GM19239 (cell line): Measurements from ENCODE around the gene UBC.
"Not testable (repeated sequence)": the region's sequence is repeated elsewhere in the genome, so short reads cannot be mapped to it uniquely, and the experiment has no call there.

ENCODE experiments used
- DNase-seq: peaks from one replicate; pipeline ENCODE4 v3.0.0; 2011; ENCODE audit warnings: low spot score; ENCODE audit not compliant: insufficient read length
- FAIRE-seq: peaks from 2 replicates; lab custom pipeline; 2011; peaks lifted over from hg19 to GRCh38; lab: Jason Lieb, UNC

The UBC gene

DNA sequence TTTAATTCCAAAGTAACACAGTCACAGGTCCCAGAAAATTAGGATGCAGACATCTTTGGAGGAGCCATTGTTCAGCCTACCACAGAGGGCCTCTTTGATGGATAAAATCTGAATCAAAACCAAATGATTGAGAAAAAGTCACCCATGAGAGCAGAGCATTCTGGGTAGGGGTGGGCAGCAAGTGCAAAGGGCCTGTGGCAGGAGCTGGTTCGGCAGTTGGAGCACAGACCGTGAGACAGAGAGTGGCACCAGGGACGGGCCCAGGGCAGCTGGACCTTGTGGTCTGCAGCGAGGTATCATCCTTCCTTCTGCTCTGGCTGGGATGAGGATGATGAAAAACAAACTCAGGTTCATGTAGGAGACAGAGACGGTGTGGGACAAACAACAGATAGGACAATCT, 18.0 kb downstream of the UBC start:
- DNase-seq (no peak), FAIRE-seq (no peak)

DNA sequence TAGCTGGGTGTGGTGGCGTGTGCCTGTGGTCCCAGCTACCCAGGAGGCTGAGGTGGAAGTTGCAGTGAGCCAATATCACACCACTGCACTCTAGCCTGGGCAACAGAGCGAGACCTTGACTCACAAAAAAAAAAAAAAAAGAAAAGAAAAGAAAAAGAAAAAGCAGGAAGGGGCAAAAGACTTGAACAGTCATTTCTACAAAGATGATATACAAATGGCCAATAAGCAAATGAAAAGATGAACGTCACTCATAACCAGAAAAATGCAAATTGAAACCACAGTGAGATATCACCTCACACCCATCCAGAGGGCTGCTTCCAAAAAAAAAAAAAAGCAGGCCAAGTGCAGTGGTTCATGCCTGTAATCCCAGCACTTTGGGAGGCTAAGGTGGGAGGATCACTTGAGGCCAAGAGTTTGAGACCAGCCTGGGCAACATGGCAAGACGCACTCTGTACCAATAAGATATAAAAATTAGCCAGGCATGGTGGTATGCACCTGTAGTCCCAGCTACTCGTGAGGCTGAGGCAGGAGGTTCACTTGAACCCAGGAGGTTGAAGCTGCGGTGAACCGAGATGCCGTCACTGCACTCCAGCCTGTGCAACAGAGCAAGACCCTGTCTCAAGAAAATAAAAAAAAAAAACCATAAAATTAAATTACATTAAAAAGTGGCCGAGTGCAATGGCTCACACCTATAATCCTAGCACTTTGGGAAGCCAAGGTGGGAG, 20.5 kb downstream of the UBC start:
- FAIRE-seq (no peak), DNase-seq (no peak)

DNA sequence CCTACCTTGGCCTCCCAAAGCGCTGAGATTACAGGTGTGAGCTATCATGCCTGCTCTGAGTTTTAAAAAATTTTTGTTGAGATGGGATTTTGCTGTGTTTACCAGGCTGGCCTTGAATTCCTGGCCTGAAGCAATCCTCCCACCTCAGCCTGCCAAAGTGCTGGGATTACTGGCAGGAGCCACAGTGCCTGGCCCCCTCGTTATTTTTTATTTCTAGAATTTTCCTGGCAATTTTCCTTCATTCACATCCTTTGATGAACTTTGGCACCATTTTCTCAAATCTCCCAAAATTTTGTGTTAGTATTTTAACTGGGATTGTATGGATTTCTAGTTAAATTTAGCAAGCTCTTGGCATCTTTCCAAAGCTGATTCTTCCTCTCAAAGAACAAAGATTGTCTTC, 26.2 kb downstream of the UBC start:
- DNase-seq: no peak
- no peak for FAIRE-seq

DNA sequence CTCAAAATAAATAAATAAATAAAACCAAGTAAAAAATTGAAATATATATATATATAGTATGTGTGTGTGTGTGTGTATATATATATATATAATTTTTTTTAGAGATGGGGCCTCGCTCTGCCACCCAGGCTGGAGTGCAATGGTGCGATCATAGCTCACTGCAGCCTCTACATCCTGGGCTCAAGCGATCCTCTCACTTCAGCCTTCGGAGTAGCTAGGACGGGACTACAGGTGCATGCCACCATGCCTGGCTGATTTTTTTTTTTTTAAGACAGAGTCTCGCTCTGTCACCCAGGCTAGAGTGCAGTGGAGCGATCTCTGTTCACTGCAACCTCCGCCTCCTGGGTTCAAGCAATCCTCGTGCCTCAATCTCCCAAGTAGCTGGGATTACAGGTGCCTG, 26.7 kb downstream of the UBC start:
- not testable (repeated sequence) for DNase-seq, FAIRE-seq

DNA sequence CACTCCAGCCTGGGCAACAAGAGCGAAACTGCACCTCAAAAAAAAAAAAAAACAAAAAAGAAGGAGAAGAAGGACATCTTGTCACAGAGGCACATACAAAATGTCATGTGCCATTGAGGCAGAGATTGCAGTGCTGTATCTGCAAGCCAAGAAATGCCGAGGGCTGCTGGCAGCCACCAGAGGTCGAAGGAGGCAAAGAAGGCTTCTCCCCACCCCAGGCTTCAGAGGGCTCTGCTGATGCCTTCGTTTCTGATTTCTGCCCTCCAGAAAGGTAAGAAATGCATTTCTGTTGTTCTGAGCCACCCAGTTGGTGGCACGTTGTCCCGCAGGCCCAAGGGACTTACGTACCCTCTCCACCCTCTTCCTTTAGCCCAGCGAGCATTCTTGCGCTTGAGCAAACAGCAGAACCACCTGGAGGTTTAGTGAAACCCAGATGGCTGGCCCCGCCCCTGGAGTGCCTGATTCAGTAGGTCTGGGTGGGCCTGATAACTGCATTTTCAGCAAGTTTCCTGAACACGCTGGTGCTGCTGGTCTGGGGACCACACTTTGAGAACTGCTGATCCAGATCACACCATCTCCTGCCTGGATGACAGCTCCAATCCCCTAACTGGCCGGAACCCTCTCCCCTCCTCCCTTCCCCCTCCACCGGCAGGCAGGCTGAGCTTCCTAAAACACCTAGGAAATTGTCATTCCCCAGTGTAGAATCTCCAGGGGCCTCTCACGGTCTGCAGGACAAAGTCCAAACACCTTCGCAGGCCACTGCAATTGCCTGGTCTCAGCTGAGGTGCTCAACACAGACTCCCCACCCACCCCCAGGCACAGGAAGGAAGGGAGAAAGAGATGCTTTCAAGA, 29.6 kb downstream of the UBC start:
- FAIRE-seq (peak; percentile 94), DNase-seq (no peak)

DNA sequence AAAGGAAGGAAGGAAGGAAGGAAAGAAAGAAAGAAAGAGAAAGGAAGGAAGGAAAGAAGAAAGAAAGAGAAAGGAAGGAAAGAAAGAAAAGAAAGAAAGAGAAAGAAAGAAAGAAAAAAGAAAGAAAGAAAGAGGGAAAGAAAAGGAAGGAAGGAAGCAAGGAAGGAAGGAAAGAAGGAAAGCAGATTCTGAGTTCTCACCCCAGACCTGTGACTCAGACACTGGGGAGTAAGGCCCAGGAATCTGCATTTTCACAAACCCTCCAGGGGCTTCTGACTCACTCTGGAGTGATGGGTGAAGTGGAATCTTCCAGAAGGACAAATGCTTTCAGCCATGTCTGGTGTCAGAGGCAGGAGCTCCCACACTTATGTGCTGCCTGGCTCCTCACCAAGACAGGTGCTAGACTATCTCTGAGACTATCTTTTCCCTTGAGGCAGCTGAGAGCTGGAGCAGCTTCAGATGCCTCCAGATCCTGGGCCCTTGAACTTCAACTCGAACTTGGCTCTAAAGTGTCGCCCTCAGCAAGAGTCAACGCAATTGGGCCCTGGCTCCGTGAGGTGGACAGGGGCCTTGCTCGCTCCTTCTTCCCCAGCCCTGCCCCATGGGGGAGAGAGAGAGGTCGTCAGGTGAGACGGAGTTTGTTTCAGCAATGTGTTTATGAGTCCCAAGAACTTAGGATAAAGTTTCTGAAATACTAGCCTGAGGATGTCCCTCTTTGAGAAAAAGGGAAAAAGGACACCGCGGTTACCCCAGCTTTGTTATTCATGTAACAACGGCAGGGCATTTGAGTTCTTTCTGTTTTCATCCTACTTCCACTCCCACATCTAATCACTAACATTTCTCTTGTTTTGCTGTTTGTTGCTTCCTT, 31.0 kb downstream of the UBC start:
- no peak for FAIRE-seq
- DNase-seq: no peak

DNA sequence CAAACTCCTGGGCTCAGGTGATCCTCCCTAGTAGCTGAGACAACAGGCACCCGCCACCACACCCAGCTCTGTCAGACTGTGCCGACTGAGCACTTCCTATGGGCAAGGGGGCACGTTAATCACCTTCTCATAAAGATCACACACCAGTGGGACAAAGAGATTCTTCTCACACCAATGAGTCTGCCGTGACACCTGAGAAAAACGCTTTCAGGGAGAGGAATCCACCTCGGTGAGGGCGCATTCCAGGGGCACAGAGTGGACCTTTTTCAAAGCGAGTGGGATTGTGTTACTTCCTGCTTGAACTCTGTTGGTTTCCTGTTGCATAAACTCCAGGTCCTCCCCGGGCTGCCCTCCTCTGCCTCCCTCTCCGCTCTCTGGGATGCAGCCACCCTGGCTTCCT, 33.3 kb downstream of the UBC start:
- FAIRE-seq: no peak
- DNase-seq: no peak

DNA sequence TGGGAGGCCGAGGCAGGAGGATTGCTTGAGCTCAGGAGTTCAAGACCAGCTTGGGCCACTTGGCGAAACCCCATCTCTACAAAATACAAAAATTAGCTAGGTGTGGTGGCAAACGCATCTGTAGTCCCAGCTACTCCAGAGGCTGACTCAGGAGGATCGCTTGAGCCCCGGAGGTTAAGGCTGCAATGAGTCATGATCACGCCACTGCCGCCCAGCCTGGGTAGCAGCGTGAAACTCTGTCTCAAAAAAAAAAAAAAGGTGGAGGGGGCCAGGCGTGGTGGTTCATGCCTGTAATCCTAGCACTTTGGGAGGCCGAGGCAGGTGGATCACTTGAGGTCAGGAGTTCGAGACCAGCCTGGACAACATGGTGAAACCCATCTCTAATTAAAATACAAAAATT, 34.1 kb downstream of the UBC start:
- DNase-seq, FAIRE-seq: not testable (repeated sequence)

DNA sequence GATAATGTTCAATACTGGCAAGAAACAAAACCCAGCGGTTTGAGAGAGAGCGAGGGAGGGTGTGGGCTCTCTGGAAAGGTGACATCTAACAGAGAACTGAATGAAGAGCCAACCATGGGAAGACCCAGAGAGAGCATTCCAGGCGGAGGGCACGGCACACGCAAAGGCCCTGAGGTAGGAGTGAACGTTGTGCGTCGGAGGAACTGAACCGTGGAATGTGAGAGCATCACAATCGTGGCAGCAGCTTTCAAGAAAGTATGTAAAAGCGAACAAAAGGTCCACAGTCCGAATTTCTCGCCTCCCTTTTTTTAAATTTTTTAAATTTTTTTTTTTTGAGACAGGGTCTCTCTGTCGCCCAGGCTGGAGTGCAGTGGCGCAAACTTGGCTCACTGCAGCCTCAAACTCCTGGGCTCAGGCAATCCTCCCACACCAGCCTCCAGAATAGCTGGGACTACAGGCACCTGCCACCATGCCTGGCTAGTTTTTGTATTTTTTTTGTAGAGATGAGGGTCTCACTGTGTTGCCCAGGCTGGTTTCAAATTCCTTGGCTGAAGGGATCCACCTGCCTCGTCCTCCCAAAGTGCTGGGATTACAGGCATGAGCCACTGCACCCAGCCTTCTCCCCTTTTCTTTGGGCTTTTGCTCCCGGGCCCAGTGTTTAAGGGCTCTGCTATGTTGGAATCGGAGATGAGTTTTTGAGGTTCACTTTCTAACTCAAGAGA, 35.5 kb downstream of the UBC start:
- FAIRE-seq (no peak), DNase-seq (no peak)

DNA sequence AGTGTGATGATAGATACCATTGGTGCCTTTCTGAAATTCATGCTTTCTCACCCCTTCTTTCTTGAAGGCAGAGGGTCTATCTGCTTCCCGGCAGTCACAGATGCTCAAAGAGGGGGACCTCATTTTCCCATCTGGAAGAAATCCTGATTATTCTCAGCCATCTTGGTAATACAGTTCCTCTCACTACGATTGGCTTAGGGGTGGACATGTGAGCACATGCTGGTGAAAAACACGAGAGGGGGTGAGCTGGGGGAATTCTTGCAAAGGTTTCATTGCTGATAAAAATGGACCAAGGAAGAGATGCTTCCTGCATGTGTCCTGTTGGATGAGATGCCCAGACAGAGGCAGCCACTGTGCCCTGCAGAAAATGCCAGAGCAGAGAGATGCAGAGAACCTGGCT, 37.0 kb downstream of the UBC start:
- DNase-seq (no peak), FAIRE-seq (no peak)

DNA sequence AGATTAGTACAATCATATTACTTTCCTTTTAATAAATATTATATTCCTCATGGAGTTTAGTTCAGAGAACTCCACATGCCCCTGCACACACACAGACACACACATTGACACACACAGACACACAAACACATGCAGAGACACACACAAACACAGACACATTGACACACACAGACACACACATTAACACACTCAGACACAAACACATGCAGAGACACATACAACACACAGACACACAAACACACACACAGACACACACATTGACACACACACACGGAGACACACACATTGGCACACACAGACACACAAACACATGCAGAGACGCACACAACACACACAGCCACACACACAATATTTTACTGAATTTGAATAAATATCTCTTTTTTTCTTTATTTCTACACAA, 38.3 kb downstream of the UBC start:
- FAIRE-seq (no peak), DNase-seq (no peak)

DNA sequence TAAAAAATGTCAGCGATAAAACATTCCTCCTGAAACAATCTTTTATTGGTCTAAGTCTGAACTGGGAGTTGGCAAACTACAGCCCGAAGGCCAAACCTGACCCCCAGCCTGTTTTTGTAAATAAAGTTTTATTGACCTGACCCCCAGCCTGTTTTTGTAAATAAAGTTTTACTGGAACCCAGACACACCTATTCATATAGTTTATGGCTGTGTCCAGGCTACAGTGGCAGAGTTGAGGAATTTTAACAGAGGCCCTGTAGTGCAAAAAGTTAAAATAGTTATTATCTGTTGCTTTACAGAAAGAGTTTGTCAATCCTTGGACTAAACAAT, 38.7 kb downstream of the UBC start:
- DNase-seq: no peak
- no peak for FAIRE-seq

DNA sequence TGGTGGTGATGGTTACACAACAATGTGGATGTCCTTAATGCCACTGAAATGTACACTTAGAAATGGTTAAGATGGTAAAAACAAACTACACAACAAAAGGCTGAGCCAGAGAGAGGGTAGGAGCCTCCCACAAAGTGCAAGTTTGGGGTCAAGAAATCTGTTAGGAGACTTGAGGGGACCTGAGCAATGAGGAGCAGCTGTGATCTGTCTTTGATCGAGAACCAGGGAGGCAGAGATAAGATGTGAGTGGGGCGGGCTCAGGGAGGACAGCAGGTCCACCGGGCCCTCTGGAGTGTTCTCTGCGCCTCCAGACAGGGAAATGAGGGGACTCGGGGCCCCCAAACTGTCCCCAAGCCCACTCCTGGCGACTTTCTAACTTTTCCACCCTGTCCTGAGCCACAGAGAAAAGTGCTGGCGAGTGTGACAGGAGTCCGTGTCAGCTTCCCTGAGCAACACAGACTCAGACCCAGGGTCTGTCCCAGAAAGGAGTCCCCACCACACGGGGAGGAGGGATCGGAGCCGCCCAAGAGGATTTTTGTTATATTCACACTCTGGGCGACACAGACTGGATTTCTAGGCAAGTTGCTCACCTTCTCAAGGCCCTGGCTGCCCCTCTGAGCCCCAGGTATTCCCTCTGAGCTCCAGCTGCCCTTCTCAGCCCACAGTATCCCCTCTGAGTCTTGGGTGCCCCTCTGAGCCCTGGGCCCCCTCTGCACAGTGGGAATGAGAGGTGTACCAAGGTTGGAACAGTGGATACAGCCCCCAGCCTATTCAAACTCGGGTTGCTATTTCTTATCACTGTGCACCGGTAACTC, 39.3 kb downstream of the UBC start:
- FAIRE-seq: no peak
- DNase-seq: no peak

DNA sequence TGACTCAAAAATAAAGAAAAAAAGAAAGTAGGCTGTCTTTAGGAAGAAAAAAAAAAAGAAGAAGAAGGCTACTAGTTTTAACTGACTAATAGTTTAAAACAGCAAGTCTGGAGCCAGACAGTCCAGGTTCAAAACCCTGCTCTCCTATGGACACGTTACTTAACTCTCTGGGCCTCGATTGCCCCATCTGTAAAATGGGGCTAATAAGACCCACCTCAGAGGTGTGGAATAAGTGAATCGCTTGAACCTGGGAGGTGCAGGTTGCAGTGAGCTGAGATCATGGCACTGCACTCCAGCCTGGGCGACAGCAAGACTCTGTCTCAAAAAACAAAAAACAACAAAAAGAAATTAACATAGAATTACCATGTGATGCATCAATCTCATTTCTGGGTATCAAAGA, 40.3 kb downstream of the UBC start:
- no peak for FAIRE-seq
- no peak for DNase-seq

DNA sequence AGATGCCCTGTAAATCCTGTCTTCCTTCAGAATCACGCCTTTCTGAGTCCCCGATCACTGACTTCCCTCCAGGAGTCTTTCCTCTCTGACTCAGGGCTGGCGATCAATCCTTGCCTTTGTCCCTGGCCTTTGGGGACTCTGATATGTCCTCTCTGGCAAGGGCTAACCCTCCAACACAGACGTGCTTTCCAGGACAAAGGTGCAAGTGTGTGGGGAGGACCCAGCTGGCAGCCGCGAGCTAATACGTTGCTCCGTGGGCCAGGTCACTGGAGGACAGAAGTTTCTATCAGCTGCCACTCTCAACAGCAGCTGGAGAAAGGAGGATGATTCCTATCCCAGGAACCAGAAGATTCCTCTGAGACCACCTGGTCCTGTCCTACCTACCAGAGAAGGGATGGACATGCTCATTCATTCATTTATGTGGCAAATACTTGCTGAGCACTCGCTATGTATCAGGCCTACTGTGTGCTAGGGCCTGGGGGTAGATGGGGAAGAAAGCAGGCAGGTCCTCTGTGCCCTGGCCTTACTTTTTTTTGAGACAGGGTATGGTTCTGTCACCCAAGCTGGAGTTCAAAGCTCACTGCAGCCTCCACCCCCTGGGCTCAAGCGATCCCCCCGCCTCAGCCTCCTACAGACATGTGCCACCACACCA, 42.3 kb downstream of the UBC start:
- DNase-seq (no peak), FAIRE-seq (no peak)

DNA sequence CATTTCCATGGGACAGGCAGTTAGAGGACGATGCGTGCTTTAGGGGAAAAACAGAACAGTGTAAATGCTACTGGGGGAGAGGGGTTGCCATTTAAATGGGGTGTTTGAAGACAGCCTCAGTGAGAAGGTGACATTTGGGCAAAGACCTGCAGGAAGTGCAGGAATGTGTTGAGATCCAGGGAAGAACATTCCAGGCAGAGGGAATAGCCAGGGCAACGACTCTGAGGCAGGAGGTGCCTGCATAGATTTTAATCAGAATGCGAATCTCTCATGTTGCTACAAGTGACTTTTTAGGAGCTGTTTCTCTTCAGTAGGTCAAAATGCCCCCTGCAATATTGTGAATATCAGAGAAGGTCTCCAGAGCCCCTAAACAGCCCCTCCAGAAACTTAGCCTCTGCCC, 43.2 kb downstream of the UBC start:
- DNase-seq: no peak
- no peak for FAIRE-seq

DNA sequence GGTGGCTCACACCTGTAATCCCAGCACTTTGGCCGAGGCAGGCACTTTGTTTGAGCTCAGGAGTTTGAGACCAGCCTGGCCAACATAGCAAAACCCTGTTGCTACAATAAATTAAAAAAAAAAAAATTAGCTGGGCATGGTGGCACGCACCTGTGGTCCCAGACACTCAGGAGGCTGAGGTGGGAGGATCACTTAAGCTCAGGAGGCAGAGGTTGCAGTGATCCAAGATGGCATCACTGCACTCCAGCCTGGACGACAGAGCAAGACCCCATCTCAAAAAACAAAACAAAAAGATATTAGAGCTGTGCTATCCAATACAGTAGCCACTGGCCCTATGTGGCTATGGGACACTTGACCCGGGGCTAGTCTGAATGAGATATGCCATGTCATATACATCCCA, 43.9 kb downstream of the UBC start:
- FAIRE-seq: no peak
- DNase-seq: no peak

DNA sequence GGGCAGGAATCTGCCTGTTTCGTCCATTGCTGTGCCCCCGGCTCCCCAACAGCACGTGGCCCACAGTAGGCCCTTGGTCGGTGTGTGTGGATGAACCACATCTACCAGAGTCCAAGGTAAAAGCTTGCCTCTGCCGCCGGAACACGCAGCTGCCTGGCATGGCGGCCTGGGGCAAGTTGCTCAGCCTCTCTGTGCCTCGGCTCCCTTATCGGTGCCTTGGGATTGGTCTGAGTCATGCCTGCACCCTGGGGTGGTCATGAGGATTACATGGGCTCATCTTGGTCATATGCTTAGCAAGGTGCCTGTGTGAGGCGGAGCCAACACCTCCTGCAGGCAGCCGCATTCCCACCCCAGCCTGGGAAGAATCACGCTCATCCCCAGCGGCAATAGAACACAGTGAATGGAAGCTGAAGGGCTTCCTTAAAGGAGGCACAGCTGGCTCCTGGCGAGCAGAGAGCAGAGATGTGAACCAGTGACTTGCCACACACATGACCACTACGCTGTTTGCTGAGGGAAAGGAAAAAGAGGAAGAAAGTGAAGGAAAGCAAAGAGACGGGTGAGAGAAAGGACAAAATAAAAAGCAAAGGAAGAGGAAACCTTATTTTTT, 45.3 kb downstream of the UBC start:
- DNase-seq (no peak), FAIRE-seq (peak; percentile 11)
